ENCODE results near the gene FAM120AOS.

FAM120AOS gene

DNA sequence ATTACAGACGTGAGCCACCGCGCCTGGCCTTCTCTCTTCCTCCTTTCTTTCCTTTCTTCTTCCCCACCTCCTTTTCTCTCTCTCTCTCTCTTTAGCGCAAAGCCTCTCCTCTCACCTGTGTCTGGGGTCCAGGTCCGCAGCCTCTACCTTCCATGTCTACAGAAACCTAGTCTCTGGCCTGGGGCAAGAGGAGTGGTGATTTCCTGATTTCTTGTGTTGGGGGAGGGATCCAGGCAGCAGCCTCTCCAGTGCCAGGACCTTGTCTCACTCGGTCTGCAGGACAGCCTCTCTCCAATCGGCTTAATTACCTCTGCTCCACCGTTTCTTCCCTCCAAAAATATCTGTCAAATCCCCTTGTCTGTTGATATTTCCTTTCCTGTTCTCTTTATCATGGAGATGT lies 18.0 kb downstream of the FAM120AOS start:
- ChIA-PET POLR2A (no interaction called here), CTCF (interaction anchor here (0.6 kb wide), 1 partner anchor 432 kb away, joined by 3 read pairs; no protein-coding TSS in a partner anchor)

GRCh38 chr9:93434056-93434455 lies 19.3 kb downstream of the FAM120AOS start:
- H3K36me3 ChIP-seq (ENCODE audit: control insufficient read depth in 2 of 2, insufficient read depth in 1 of 2, low read length in 2 of 2), result no peaks in the 10 kb centered on the region
- no peak overlapping the region for H3K4me3 ChIP-seq (ENCODE audit: low read depth, low read length)
- no peak for TF ChIP-seq ZSCAN30 (tag by site-specific recombination; IDR thresholded peaks at IDR 0.05)
- TF ChIP-seq ZNF114 (tag by site-specific recombination; IDR thresholded peaks at IDR 0.05), result no peak
- TF ChIP-seq ZNF16 (tag by site-specific recombination; IDR thresholded peaks at IDR 0.05; ENCODE audit: low read depth), result no peak
- TF ChIP-seq, protein P1, sequence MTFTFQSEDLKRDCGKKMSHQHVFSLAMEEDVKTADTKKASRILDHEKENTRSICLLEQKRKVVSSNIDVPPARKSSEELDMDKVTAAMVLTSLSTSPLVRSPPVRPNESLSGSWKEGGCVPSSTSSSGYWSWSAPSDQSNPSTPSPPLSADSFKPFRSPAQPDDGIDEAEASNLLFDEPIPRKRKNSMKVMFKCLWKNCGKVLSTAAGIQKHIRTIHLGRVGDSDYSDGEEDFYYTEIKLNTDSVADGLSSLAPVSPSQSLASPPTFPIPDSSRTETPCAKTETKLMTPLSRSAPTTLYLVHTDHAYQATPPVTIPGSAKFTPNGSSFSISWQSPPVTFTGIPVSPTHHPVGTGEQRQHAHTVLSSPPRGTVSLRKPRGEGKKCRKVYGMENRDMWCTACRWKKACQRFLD (tag by site-specific recombination; IDR thresholded peaks at IDR 0.05), result no peak
- TF ChIP-seq PATZ1 (tag by site-specific recombination; IDR thresholded peaks at IDR 0.05), result no peak
- TF ChIP-seq ZNF423 (tag by site-specific recombination; IDR thresholded peaks at IDR 0.05), result no peak
- no peak for TF ChIP-seq ZNF10 (tag by site-specific recombination; IDR thresholded peaks at IDR 0.05)
- no peak for TF ChIP-seq ZNF121 (tag by site-specific recombination; IDR thresholded peaks at IDR 0.05)
- TF ChIP-seq TRIM28 (IDR thresholded peaks at IDR 0.05; ENCODE audit: borderline replicate concordance, low read length), result no peak
- TF ChIP-seq ZFHX2 (tag by site-specific recombination; conservative IDR thresholded peaks at IDR 0.05), result no peak
- no peak for TF ChIP-seq OSR2 (tag by site-specific recombination; IDR thresholded peaks at IDR 0.05)
- no peak overlapping the region for H3K27ac ChIP-seq (ENCODE audit: extremely low read depth, low read depth, low read length)
- H3K4me1 ChIP-seq (ENCODE audit: control insufficient read depth, insufficient read depth, low read length), result no peaks in the 10 kb centered on the region
- CTCF ChIA-PET, result no interaction called here
- POLR2A ChIA-PET, result no interaction called here
- no peaks in the 10 kb centered on the region for H3K9me3 ChIP-seq (ENCODE audit: control insufficient read depth, insufficient read depth, low read depth, low read length)

More for the DNA sequence above, 18.0 kb downstream of the FAM120AOS start:
- H3K4me3 ChIP-seq (ENCODE audit: low read depth, low read length), result no peak overlapping the region
- no peaks in the 10 kb centered on the region for H3K4me1 ChIP-seq (ENCODE audit: control insufficient read depth, insufficient read depth, low read length)
- H3K27ac ChIP-seq (ENCODE audit: extremely low read depth, low read depth, low read length), result no peak overlapping the region
- no peaks in the 10 kb centered on the region for H3K9me3 ChIP-seq (ENCODE audit: control insufficient read depth, insufficient read depth, low read depth, low read length)
- no peaks in the 10 kb centered on the region for H3K36me3 ChIP-seq (ENCODE audit: control insufficient read depth in 2 of 2, insufficient read depth in 1 of 2, low read length in 2 of 2)
- no peak for TF ChIP-seq ZNF791 (tag by site-specific recombination; IDR thresholded peaks at IDR 0.05)
- no peak for TF ChIP-seq KLF7 (tag by site-specific recombination; IDR thresholded peaks at IDR 0.05; ENCODE audit: borderline replicate concordance)
- no peak for TF ChIP-seq ZNF830 (tag by site-specific recombination; IDR thresholded peaks at IDR 0.05; ENCODE audit: low read depth)
- no peak for TF ChIP-seq MYNN (tag by site-specific recombination; IDR thresholded peaks at IDR 0.05; ENCODE audit: borderline replicate concordance)
- TF ChIP-seq ZBTB6 (tag by site-specific recombination; IDR thresholded peaks at IDR 0.05), result no peak
- no peak for TF ChIP-seq ZNF837 (tag by site-specific recombination; IDR thresholded peaks at IDR 0.05)
- no peak for TF ChIP-seq ZSCAN30 (tag by site-specific recombination; IDR thresholded peaks at IDR 0.05)
- TF ChIP-seq, protein P2, sequence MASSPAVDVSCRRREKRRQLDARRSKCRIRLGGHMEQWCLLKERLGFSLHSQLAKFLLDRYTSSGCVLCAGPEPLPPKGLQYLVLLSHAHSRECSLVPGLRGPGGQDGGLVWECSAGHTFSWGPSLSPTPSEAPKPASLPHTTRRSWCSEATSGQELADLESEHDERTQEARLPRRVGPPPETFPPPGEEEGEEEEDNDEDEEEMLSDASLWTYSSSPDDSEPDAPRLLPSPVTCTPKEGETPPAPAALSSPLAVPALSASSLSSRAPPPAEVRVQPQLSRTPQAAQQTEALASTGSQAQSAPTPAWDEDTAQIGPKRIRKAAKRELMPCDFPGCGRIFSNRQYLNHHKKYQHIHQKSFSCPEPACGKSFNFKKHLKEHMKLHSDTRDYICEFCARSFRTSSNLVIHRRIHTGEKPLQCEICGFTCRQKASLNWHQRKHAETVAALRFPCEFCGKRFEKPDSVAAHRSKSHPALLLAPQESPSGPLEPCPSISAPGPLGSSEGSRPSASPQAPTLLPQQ (tag by site-specific recombination; IDR thresholded peaks at IDR 0.05), result no peak
- TF ChIP-seq GFI1B (tag by site-specific recombination; IDR thresholded peaks at IDR 0.05), result no peak
- no peak for TF ChIP-seq ZNF214 (tag by site-specific recombination; IDR thresholded peaks at IDR 0.05; ENCODE audit: borderline replicate concordance)
- TF ChIP-seq ZBTB20 (tag by site-specific recombination; IDR thresholded peaks at IDR 0.05), result no peak
- no peak for TF ChIP-seq ZNF19 (tag by site-specific recombination; IDR thresholded peaks at IDR 0.05; ENCODE audit: low read depth)
- no peak for TF ChIP-seq PATZ1 (tag by site-specific recombination; IDR thresholded peaks at IDR 0.05)
- no peak for TF ChIP-seq ZNF157 (tag by site-specific recombination; IDR thresholded peaks at IDR 0.05)
- no peak for TF ChIP-seq SP2 (tag by site-specific recombination; IDR thresholded peaks at IDR 0.05)
- no peak for TF ChIP-seq ZNF600 (tag by site-specific recombination; IDR thresholded peaks at IDR 0.05)
- TF ChIP-seq, protein P3, sequence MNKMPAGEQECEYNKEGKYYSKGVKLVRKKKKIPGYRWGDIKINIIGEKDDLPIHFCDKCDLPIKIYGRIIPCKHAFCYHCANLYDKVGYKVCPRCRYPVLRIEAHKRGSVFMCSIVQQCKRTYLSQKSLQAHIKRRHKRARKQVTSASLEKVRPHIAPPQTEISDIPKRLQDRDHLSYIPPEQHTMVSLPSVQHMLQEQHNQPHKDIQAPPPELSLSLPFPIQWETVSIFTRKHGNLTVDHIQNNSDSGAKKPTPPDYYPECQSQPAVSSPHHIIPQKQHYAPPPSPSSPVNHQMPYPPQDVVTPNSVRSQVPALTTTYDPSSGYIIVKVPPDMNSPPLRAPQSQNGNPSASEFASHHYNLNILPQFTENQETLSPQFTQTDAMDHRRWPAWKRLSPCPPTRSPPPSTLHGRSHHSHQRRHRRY (tag by site-specific recombination; IDR thresholded peaks at IDR 0.05), result no peak
- no peak for TF ChIP-seq ZNF501 (tag by site-specific recombination; IDR thresholded peaks at IDR 0.05)
- no peak for TF ChIP-seq ZNF701 (tag by site-specific recombination; IDR thresholded peaks at IDR 0.05)
- no peak for TF ChIP-seq ZNF366 (tag by site-specific recombination; conservative IDR thresholded peaks at IDR 0.05)

Measured in HEK293 (cell line).